Lung (tissue), 12 donors: ENCODE results near the gene PARD3. TPM values are rescaled to one million over a fixed set of nuclear protein-coding genes. Genes with fewer than 3 reads are reported as not detected.

ENCODE experiments used
- ATAC-seq: fragments of 200-7000 bp; cut with Tn5 transposase; one replicate; pipeline ENCODE4 v1.9.1; 2020; ENCODE audit warnings: moderate number of reproducible peaks; ENCODE audit not compliant: insufficient read depth, low FRiP score
- DNase-seq, 3 donors: peaks; one replicate each; pipeline ENCODE4 v3.0.0-alpha.2; 2013 to 2017
- H3K27ac ChIP-seq, 2 donors: one replicate each; pipeline ENCODE4 v1.5.1; 2013; ENCODE audit warnings: mild to moderate bottlenecking in 2 of 2, moderate library complexity in 2 of 2, control low read depth in 1 of 2, inconsistent platforms in 1 of 2, low read depth in 1 of 2, low read length in 1 of 2
- H3K27me3 ChIP-seq, 3 donors: one replicate each; pipeline ENCODE4 v1.5.1; 2013; ENCODE audit warnings: low read length in 2 of 3; ENCODE audit not compliant: control insufficient read depth in 3 of 3, insufficient read depth in 3 of 3
- H3K36me3 ChIP-seq, 4 donors: one replicate each; pipeline ENCODE4 v1.5.1; 2013; ENCODE audit warnings: low read length in 4 of 4, mild to moderate bottlenecking in 1 of 4, moderate library complexity in 1 of 4; ENCODE audit not compliant: control insufficient read depth in 4 of 4, insufficient read depth in 4 of 4
- H3K4me1 ChIP-seq, 5 donors: one replicate each; pipeline ENCODE4 v1.5.1; 2013; ENCODE audit warnings: low read length in 5 of 5, mild to moderate bottlenecking in 2 of 5, moderate library complexity in 1 of 5; ENCODE audit not compliant: control insufficient read depth in 5 of 5, insufficient read depth in 5 of 5
- H3K4me3 ChIP-seq: one replicate; pipeline ENCODE4 v1.5.1; 2013; ENCODE audit warnings: mild to moderate bottlenecking, control low read depth, moderate library complexity
- H3K9ac ChIP-seq, 2 donors: one replicate each; pipeline ENCODE4 v1.5.1; 2013; ENCODE audit warnings: low read length in 2 of 2, control low read depth in 1 of 2; ENCODE audit not compliant: insufficient read depth in 1 of 2
- H3K9me3 ChIP-seq, 4 donors: one replicate each; pipeline ENCODE4 v1.5.1; 2013; ENCODE audit warnings: low read length in 3 of 4, mild to moderate bottlenecking in 1 of 4, moderate library complexity in 1 of 4; ENCODE audit not compliant: control insufficient read depth in 4 of 4, insufficient read depth in 3 of 4
- WGBS, 2 donors: extraction: QIAGEN DNeasy Blood & Tissue Kit; methylation state at CpG; one replicate each; pipeline ENCODE4 v1.1.7; 2013; 5-methylcytosine and 5-hydroxymethylcytosine counted together
- polyA plus RNA-seq, 2 donors: library from polyadenylated mRNA; stranded (reverse); fragments of 200-250 nt; gene quantifications; one replicate each; pipeline ENCODE4 v1.2.1, GENCODE V29; 2013
- total RNA-seq, 2 donors: library from RNA; depleted of rRNA in 1 of 2; stranded (reverse); fragments of >200 nt in 1 of 2; gene quantifications; one replicate each; pipeline ENCODE4 v1.2.1, GENCODE V29; 2014 to 2021
- TF ChIP-seq, protein P1 (sequence below): IDR thresholded peaks from 2 replicates; pipeline ENCODE4 v1.5.1; 2012; ENCODE audit warnings: mild to moderate bottlenecking; ENCODE audit errors: control extremely low read depth, extremely low read depth
- donor health status: control.
- donor health status: control.
- donor health status: Bipolar disorder and iron deficiency.
- donor health status: healthy.
- donor health status: DM: yes; HTN: yes; CAD: no.

Gene PARD3
- total and polyA plus RNA-seq, 4 donors, result 10.3 to 69.2 (median 27.6) TPM

- WGBS, 2 donors, result 96 to 97% methylated on average over 10 of the region's 10 CpGs
- Histone ChIP-seq H3K4me3 (no peak overlapping the region), H3K36me3 (peaks cover 0 to 9% (median 4%) of the 10 kb centered on the region in 4 donors), H3K9ac (no peak overlapping the region), H3K27me3 (no peaks in the 10 kb centered on the region), H3K9me3 (no peaks in the 10 kb centered on the region), H3K27ac (no peak overlapping the region), H3K4me1 (peaks cover 0 to 32% (median 0%) of the 10 kb centered on the region in 5 donors)
- TF ChIP-seq, protein P1, sequence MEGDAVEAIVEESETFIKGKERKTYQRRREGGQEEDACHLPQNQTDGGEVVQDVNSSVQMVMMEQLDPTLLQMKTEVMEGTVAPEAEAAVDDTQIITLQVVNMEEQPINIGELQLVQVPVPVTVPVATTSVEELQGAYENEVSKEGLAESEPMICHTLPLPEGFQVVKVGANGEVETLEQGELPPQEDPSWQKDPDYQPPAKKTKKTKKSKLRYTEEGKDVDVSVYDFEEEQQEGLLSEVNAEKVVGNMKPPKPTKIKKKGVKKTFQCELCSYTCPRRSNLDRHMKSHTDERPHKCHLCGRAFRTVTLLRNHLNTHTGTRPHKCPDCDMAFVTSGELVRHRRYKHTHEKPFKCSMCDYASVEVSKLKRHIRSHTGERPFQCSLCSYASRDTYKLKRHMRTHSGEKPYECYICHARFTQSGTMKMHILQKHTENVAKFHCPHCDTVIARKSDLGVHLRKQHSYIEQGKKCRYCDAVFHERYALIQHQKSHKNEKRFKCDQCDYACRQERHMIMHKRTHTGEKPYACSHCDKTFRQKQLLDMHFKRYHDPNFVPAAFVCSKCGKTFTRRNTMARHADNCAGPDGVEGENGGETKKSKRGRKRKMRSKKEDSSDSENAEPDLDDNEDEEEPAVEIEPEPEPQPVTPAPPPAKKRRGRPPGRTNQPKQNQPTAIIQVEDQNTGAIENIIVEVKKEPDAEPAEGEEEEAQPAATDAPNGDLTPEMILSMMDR, result no peak
- DNase-seq (no peak), ATAC-seq (no peak)
Measured at GRCh38 chr10:34111179-34111578, 703.9 kb downstream of the PARD3 start.

- Histone ChIP-seq H3K4me1 (peaks cover 0 to 38% (median 4%) of the 10 kb centered on the region in 5 donors), H3K36me3 (peaks cover 0 to 9% (median 4%) of the 10 kb centered on the region in 4 donors), H3K27me3 (no peaks in the 10 kb centered on the region), H3K4me3 (no peak overlapping the region), H3K9me3 (no peaks in the 10 kb centered on the region), H3K9ac (no peak overlapping the region), H3K27ac (no peak overlapping the region)
- DNase-seq (no peak), ATAC-seq (no peak)
- TF ChIP-seq, protein P1, result no peak
- 88 to 90% methylated on average over 20 of the region's 20 CpGs for whole genome bisulfite sequencing, 2 donors
Measured at GRCh38 chr10:34109952-34110702, 705.0 kb downstream of the PARD3 start.

- no peaks in the 10 kb centered on the region for H3K27me3 ChIP-seq
- 87 to 94% methylated on average over 7 of the region's 7 CpGs for WGBS, 2 donors
- H3K4me1 ChIP-seq, result peaks cover 0 to 44% (median 7%) of the 10 kb centered on the region in 5 donors
- H3K27ac ChIP-seq, result no peak overlapping the region
- H3K4me3 ChIP-seq, result no peak overlapping the region
- H3K9me3 ChIP-seq, result no peaks in the 10 kb centered on the region
- H3K9ac ChIP-seq, result no peak overlapping the region
- peaks cover 0 to 9% (median 4%) of the 10 kb centered on the region in 4 donors for H3K36me3 ChIP-seq
- no peak for DNase-seq
- TF ChIP-seq, protein P1, result no peak
- no peak for ATAC-seq
Measured at GRCh38 chr10:34109495-34109894, 705.6 kb downstream of the PARD3 start.
